T1000 (cell line): ENCODE results near the gene ICOSLG.
"Not testable (repeated sequence)": the region's sequence is repeated elsewhere in the genome, so short reads cannot be mapped to it uniquely, and the experiment has no call there.

Experiments
- DNase-seq: peaks from one replicate; lab custom pipeline; 2025; ENCODE audit warnings: mixed read lengths; lab: John Stamatoyannopoulos, UW

Gene ICOSLG

DNA sequence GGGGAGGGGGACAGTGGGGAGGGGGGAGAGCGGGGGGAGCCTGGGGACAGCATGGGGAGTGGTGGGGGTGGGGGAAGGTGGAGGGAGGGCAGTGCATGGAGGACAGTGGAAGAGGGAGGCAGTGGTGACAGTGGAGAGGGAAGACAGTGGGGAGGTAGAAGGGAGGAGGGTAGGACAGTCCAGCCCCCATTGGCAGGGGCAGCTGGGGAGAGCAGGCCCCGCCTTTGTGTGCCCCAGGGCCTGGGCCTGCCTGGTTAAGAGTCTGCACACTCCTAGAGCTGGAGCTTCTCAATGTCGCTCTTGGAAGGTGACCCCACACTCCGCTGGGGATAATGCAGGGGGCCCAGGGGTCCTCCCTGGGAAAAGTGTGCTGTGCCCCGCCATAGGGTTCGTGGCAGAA is 15.1 kb downstream of the ICOSLG start:
- not testable (repeated sequence) for DNase-seq

DNA sequence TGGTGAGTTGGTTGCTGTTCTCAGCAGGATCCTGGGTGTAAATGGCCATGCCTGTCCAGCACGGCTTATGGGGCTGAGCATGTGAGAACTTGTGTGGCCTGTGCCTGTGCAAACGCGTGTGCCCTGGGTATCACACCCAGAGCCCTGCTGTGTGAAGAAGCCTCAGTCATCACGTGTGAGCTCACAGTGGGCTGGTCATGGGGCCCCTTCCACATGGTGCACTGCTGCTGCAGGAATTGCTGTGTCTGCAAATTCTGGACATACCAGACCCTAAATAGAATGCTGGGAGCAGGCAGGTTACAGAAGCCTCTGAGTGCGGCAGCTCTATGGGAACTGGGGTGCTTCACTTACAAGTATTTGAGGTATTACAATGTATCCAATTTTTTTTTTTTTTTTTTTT is 17.4 kb downstream of the ICOSLG start:
- DNase-seq = not testable (repeated sequence)

DNA sequence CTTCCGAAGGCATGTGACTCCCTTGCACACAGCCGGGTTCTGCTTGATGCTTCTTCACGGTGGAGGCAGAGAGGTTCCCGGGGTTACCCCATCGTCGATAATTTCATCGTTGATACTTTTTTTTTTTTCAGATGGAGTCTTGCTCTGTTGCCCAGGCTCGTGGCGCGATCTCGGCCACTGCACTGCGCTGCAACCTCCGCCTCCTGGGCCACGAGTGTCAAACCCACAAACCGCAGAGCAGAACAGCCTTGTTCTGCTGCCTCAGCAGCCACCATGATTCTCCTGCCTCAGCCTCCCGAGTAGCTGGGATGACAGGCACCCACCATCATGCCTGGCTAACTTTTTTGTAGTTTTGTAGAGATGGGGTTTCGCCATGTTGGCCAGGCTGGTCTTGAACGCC is 20.1 kb downstream of the ICOSLG start:
- not testable (repeated sequence) for DNase-seq

DNA sequence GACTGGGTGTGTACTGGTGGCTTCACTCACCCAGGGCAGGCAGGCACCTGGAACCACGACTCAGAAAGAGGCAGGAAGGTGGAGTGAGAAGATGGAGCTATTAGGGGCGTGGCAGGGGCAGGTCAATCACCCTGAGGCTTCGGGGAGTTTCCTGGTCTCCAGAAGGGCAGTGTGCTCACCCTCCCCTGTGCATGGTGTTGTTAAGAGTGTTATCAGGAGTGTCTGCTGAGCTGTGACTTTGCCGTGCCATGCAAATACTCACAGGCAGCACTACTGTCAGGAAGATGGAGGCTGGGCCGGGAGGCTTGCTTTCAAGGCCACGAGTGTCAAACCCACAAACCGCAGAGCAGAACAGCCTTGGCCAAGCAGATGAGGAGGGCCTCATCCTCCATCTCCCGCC is 22.3 kb downstream of the ICOSLG start:
- not testable (repeated sequence) for DNase-seq

DNA sequence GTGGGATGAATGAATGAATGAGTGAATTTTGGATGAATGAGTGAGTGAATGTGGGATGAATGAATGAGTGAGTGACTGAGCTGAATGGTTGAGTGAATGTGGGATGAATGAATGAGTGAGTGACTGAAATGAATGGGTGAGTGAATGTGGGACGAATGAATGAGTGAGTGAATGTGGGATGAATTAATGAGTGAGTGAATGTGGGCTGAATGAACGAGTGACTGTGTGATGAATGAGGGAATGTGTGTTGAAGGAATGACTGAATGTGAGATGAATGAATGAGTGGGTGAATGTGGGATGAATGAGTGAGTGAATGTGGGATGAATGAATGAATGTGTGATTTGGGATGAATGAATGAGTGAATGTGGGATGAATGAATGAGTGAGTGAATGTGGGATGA is 28.8 kb downstream of the ICOSLG start:
- not testable (repeated sequence) for DNase-seq

DNA sequence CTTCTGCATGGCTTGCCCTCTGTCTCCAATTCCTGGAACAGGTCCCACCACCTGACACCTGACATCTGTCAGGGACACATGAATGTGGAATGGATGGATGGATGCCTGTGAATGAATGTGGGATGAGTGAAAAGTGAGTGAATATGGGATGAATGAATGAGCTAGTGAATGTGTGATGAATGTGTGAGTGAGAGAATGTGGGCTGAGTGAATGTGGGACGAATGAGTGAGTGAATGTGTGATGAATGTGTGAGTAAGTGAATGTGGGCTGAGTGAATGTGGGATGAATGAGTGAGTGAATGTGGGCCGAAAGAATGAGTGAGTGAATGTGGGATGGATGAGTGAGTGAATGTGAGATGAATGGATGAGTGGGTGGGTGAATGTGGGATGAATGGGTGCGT is 29.2 kb downstream of the ICOSLG start:
- not testable (repeated sequence) for DNase-seq

DNA sequence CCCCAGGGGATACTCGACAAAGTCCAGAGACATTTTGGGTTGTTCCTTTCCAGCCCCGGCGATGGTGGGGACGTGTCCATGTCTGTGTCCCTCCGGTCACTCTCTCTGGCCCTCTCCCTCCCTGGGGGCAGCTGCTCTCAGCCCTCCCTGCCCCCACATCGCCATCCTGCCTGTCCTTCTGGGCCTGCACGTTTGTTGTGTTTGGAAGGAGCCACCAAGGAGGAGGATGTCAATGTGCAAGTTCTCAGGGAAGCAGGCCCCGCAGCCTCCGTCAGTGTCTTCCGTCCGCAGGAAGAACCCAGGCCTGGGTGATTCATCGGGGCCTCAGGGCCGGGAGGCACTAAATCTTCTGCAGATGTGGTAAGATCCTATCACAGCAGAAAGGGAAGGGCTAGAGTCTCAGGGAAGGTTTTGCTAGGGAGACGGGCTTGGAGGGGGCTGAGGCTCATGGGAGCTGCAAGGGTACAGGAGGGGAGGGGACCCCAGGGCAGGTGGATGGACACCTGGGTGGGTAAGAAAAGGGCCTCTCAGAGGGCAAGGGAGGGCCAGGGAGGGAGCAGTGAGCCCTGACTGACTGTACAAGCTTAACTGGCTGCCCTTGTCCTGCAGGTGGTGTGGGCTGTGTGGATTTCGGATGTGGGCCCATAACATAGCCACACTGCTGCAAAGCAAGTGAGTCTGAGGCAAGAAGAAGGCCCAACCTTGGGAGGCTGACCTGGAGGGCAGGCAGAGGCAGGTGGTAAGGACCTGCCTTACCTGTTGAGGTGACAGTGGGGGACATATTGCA is 32.7 kb downstream of the ICOSLG start:
- DNase-seq = not testable (repeated sequence)

DNA sequence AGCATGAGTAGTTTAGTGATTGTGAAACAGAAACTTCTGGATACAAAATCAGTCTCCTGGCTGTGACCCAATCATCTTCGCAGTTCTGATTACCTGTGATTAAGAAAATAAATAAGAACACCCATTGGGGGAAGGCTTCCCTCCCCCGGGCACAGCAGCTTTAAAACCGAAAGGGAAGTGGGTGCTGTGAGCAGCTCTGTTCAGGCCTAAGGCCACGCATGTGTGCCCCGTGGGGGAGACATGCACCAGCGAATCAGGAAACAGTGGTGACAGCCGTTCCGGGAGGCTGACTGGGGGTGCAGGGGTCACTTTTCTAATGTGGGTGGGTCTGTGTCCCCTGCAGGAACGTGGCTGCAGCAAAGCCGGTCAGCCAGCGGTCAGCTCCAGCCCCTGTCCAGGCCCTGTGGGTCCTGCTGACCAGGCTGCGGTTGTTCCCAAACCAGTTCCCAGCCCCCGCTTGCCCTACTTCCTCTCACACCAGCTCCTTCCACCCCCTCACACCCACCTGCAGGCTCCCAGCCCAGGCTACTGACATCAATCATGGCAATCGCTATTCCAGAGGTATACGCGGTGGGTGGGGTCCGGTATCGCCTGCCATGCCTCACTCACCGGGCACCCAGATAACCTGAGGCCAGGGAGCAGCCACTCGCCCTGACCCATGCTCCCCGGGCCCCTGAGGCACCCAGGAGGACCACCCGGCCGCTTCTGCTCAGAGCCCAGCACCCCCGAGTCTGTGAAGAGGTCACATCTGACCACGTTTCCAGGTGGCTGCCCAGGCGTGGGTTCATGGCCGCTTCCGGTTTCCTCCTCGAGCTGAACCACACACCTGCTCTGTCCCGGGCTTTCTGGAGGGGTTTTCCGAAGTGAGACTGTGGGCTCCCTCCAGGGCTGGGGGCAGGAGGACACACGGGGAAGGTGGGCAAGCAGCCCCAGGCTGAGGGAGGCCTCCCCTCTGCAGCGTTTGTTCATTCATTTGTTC is 33.8 kb downstream of the ICOSLG start:
- not testable (repeated sequence) for DNase-seq

DNA sequence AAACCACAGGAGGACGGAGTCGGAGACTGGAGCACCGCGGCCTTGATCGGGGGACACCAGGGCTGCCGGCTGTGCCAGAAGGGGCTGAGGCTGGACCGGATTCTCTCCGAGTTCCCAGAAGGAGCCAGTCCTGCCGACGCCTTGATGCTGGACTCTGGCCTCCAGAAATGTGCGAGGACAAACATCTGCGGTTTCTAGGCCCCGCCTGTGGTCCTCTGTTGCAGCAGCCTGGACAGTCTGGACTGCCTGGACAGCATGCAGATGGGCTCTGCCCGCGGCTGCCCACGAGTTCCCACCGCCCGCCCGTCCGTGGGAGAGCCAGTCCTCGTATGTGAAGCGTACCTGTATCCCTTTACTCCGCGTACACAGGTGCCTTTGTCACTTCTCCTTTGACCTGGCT is 34.6 kb downstream of the ICOSLG start:
- DNase-seq = not testable (repeated sequence)

DNA sequence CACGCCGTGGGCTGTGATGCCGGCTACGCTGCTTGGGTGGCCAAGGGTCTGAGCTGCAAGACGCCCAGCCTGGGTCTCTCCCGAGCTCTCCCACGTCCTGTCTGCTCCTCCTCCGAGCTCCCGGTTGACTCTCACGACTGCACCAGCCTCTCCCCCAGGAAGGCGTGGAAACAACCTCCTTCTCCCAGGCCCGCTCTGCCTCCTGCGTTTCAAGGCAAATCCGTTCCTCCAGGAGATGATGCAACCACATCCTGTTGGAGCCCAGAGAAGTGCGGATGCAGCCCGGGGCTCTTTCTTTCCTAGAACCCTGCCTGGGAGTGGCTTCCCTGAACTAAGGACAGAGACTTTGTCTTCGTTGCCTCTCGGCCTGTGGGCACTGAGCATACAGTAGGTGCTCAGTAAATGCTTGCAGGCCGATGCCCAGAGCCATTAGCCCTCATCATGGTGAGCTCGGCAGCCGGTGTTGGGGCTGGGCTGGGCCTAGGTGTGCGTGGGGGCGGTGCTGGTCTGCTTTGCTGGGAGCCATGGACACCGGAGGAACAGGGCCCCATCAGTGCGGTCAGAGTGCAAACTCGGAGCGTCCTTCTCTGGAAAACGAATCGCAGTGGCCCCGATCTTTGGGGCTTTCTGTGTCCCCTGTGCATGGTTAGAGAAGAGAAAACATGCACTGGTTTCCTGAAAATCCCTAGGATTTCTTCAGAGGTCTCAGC is 38.0 kb downstream of the ICOSLG start:
- DNase-seq = not testable (repeated sequence)

DNA sequence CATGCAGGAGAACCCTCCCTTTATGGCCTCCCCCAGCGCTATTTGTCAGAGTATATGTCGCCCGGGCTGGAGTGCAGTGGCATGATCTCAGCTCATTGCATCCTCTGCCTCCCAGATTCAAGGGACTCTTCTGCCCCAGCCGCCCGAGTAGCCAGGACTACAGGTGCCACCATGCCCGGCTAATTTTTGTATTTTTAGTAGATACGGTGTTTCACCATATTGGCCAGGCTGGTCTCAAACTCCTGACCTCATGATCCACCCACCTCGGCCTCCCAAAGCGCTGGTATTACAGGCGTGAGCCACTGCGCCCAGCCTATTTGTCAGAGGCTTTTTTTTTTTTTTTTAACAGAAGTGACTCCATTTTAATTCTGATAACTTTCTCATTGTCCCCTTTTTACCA is 40.7 kb downstream of the ICOSLG start:
- DNase-seq = not testable (repeated sequence)

DNA sequence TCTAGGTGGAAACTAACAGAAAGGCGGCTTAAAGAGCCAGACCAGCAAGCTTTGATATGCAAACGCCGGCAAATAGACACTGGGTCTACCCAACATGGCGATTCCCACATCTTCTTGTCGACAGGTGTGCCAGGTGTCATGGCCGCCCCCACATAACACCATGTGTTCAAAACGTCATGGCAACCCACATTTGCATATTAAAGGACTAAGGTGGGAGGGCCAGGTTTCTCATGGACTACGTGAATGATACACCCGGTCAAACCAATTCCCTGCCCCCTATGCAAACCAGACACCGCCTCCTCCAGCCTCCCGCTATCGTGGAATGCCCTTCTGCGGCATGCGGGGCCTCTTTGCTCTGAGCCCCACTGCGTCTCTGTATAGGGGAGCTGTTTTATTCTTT is 41.3 kb downstream of the ICOSLG start:
- DNase-seq = no peak

DNA sequence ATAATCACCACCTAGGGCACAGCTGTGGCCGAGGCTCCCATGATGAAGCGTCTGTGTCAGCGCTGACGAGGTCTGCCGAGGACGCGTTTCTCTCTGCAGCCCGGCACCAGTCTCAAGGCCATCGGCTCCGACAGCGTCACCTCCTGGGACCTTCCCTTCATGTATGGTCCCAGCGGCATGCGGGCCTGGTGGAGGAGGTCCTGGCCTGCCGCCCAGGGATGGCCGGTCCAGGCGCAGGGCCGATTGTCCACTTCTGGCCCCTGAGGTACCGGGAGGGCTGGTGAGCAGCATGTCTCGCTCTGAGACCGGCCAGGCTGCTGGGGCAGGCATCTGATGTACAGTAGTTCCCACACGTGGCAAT is 43.6 kb downstream of the ICOSLG start:
- DNase-seq = not testable (repeated sequence)

DNA sequence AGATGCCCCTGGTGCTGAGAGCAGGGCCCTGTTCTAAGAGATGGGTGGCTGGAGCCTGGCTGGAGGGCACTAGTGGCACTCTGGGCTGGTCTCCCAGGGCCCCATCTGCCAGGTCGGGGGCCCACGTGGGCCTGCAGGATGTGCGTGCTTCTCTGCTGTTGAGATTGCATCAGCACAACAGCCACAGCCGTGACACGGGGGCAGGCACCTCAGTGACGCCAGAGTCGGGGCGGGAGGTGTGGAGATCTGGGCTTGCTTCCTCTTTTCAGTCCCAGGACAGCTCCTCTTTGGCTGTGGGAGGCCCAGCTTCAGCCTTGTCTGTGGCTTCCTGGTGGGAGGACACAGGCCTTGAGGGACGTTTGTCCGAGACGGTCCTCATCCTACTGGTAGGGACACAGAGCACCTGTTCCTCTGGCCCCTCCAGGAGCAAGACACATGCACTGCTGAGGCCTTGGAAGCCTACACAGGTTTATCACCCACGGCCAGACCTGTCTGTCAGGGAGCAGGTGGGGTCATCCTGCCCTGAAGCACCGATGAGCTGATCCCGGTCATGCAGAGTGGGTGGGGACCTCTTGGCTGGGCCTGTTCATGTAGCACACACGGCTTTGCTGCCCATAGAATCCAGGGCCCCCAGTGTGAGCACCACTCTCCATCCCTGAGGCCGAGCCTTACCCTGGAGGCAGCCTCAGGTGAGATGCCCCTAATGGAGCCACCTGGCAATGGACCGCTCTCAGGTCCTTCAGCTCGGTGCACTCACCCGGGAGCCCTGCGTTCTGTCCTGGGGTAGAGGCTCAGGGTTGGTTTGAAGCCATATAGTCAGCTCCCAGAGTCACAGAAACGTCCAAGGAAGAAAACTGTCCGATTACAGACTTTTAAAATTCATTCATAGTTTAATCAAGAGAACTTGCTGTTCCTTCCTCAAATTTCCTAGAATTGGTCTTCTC is 44.3 kb downstream of the ICOSLG start:
- DNase-seq = not testable (repeated sequence)

DNA sequence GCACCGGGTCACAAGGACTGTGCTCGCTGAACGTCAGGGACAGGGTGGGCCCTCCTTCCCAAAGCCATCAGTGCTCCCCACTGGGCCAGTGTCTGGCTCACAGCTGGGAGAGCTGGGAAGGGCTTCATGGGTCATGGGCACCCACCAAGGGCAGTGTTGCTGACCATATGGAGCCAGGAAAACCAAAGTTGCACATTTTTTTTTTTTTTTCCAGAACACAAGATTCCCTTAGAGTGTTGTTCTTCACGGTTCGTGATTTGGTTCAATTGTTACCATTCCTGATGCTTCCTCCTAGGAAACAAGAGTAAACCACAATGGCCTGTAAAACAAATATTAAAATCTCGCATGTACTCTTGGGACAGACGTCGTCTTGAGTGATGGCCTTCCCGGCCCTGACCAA is 45.9 kb downstream of the ICOSLG start:
- not testable (repeated sequence) for DNase-seq

DNA sequence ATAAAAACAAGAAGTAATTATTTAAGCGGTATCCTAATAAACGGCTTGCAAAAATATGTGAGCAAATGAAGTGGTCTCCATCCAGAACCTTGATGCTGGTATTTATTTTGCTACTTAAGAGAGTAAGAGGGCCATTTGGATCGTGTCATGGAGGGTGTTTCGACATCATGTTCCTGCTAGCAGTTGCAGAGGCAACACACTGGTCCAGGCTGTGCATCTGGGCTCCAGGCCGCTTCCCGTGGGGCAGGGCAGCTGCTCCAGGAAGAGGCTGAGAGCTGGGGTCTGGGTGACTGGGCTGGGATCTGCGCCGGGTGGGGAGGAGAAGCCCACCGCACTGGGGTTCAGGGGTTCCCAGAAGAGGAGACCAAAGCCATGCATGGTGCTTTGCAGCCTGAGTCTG is 46.3 kb downstream of the ICOSLG start:
- not testable (repeated sequence) for DNase-seq

DNA sequence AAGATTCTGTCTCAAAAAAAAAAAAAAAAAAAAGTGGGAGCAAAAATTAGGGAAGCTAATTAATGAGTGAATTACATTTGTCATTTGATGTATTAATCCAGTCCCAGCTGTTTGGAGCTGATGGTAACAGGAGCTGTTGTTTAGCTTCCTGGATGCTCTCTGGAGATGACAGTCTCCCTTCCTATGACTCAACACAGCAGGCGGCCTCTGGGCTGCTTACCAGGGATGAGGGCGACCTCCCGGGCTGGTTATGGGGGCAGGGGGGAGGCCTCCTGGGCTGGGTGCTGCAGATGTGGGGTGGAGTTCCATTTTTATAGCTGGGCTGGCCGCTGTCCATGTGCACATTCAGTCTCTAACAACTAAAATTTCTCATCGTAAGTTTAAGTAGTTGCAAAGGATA is 47.6 kb downstream of the ICOSLG start:
- DNase-seq = not testable (repeated sequence)

DNA sequence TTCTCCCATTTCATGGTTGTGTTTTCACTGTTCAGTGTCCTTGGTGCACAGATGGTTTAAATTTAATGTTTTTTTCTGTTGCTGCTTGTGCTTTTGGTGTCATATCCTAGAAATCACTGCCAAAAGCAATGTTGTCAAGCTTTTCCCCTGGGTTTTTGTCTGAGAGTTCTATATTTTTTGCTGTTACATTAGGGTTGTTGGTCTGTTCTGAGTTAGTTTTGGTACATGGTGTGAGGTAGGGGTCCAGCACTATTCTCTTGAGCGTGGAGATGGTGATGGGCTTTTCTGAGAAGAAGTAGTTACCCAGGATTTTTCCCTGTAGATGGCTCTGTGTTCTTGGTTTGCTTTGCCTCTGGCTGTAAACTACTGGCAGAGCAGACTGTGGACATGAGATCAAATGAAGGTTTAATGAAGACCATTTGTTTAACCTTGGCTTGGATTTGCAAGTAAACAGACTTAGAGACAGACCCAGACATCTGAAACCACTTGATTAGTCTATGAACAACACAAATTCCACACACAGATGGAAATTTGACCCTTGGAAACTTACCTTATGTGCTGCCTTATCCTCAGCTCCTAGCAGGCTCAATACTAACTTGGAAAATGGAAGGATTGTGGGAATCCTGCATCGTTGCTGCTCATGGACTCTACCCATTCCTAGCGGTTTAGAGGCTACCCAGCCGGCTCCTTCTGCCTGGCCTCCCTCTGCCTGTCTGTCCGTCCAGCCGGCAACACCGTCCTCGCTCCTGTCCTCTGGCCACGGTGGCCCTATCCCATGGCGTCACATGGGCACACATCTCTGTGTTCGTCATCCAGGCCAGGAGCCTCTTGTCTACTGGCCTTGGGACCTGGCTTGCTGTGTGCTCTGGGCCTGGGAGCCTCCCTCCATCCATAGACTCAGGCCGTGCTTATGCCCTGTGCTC is 50.1 kb downstream of the ICOSLG start:
- DNase-seq = not testable (repeated sequence)

DNA sequence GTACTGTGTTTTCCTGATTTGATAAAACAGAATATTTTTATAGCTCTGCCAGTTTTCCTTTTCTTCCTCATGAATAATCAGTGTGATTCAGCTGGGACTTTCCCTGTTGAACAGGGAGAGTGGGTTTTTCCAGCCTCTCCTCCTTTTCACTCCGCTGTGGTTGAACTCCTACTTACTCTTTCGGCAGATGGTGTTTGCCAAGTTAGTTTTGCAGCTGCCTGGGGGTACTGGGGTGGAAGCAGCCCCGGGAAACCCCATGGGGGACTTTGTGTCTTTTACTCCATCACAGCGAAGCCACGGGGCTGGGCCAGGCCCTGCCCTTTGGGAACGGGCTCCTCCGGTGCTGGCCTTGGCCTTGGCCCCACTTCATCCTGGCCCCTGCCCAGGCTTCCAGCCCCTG is 55.9 kb downstream of the ICOSLG start:
- DNase-seq = not testable (repeated sequence)

DNA sequence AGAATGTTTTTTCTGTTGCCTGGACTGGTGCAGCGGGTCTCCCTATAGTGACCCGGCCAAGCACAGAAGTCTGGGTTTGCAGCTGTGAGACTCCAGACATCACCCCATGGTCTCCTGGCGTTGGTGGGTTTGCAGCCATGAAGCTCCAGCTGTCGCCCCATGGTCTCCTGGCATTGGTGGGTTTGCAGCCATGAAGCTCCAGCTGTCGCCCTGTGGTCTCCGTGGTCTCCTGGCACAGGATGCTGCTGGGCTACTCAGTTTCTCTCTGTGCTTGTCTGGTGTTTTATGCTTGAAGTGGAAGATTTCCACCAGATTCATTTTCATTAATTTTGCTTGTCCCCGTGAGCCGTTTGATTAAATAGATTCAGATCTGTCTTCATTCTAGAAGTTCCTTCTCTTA is 58.5 kb downstream of the ICOSLG start:
- DNase-seq = not testable (repeated sequence)
